Measurements from ENCODE around the gene RABEP2. TPM values are rescaled to one million over a fixed set of nuclear protein-coding genes. Genes with fewer than 3 reads are reported as not detected.
A peak's percentile ranks its signal among the peaks of the same experiment; 100 is the strongest.

RABEP2 gene
- total and polyA plus RNA-seq, 9 of the 15 experiments (the other 6 are each of a cell fraction or from before 2014, with no cell fraction given), result 0.15 to 13.4 (median 3.5) TPM

- FAIRE-seq, result no peak
- no peaks in the 10 kb centered on the region for H3K36me3 ChIP-seq (ENCODE audit: control insufficient read depth, insufficient read depth, low read length)
- peak overlapping the region in 1 of 2 experiments; percentile 1; a peak in 1 of 4 replicates for H3K9ac ChIP-seq (ENCODE audit: insufficient read depth in 1 of 2, low read depth in 2 of 2, low read length in 2 of 2)
- H3K4me2 ChIP-seq (ENCODE audit: insufficient read depth, low read length), result no peak overlapping the region
- in situ Hi-C loops (cut with MboI) (no loop called here), intact Hi-C loops (cut with micrococcal nuclease) (loop anchor here (5.0 kb wide), 2 partner anchors 37 to 53 kb away; partner anchors contain the start of gene TUFM)
- ChIA-PET POLR2A (interaction anchor here (0.6 kb wide), 1 partner anchor 9 kb away, joined by 3 read pairs; no protein-coding TSS in a partner anchor), CTCF (ENCODE audit: low intra/inter-chr PET ratio) (no interaction called here)
- BruUV-seq (replicated peaks), result no TSS peak
- H3K79me2 ChIP-seq (ENCODE audit: control insufficient read depth, insufficient read depth, low read length), result peaks cover 5% of the 10 kb centered on the region
- no peaks in the 10 kb centered on the region for H3K9me3 ChIP-seq (replicated peaks; ENCODE audit: control insufficient read depth, insufficient read depth, low read depth, low read length)
- H3K4me3 ChIP-seq, result no peak overlapping the region
- 43% methylated on average over 5 of the region's 6 CpGs for WGBS (ENCODE audit: insufficient coverage, low coverage, missing lambda C conversion rate)
- no peaks in the 10 kb centered on the region for H4K20me1 ChIP-seq (replicated peaks; ENCODE audit: control insufficient read depth, insufficient read depth, low read length)
- no peaks in the 10 kb centered on the region for H3K9me1 ChIP-seq (ENCODE audit: control insufficient read depth, insufficient read depth, low read length)
- H3K27ac ChIP-seq (ENCODE audit: extremely low read depth, low read depth, low read length), result no peak overlapping the region
- no peak for ATAC-seq
- no peak for DNase-seq (ENCODE audit: extremely low read depth in 1 of 4, low spot score in 3 of 4)
- no peak overlapping the region for H2AFZ ChIP-seq (ENCODE audit: low read depth, low read length)
- peaks cover 9 to 34% of the 10 kb centered on the region in 2 experiments; a peak in 4 of 5 replicates for H3K4me1 ChIP-seq (replicated peaks in 1 of 2; ENCODE audit: control insufficient read depth in 2 of 2, insufficient read depth in 2 of 2, low read length in 2 of 2)
- H3K27me3 ChIP-seq (ENCODE audit: control insufficient read depth in 2 of 2, insufficient read depth in 2 of 2, low read length in 2 of 2), result no peaks in the 10 kb centered on the region
- TF ChIP-seq ZNF589 (CRISPR knock-in tag; IDR thresholded peaks at IDR 0.05; ENCODE audit: low read depth) (no peak), ZNF696 (CRISPR knock-in tag; conservative IDR thresholded peaks at IDR 0.05) (no peak), ZNF518B (CRISPR knock-in tag; IDR thresholded peaks at IDR 0.05) (no peak), BCOR (IDR thresholded peaks at IDR 0.05) (peak; percentile 33; the same call in 1 of the 2 replicates), CTCFL (IDR thresholded peaks at IDR 0.05; ENCODE audit: borderline replicate concordance, insufficient read depth, low read depth, low read length, poor library complexity, severe bottlenecking) (no peak), ARID3B (CRISPR knock-in tag; IDR thresholded peaks at IDR 0.05; ENCODE audit: borderline replicate concordance) (no peak), KDM1A (IDR thresholded peaks at IDR 0.05) (0 out of 4 replicates have a peak, but pooled peaks of 1 of the 2 experiments have one; percentile 11), TBL1XR1 (IDR thresholded peaks at IDR 0.05; ENCODE audit: low read length in 2 of 2) (no peak), IRF2 (CRISPR knock-in tag; IDR thresholded peaks at IDR 0.05) (no peak)
These were observed 41.0 kb downstream of the RABEP2 start for GRCh38 chr16:28884045-28884444.
